ENCODE results near the gene PDZD2.

The PDZD2 gene

GRCh38 chr5:31924005-31924404, 285.1 kb downstream of the PDZD2 start:
- DNase-seq (ENCODE audit: low read depth in 2 of 2) = no peak

GRCh38 chr5:31931874-31932273, 292.9 kb downstream of the PDZD2 start:
- no peak for DNase-seq (ENCODE audit: low read depth in 2 of 2)

- no peak for DNase-seq (ENCODE audit: low read depth in 2 of 2)
Observed at GRCh38 chr5:31934156-31934555, 295.2 kb downstream of the PDZD2 start.

- DNase-seq (ENCODE audit: low read depth in 2 of 2) = no peak
Observed at GRCh38 chr5:31935496-31936369, 296.8 kb downstream of the PDZD2 start.

- DNase-seq (ENCODE audit: low read depth in 2 of 2) = no peak
Observed at GRCh38 chr5:31936683-31937082, 297.8 kb downstream of the PDZD2 start.

- DNase-seq (ENCODE audit: low read depth in 2 of 2) = no peak
Observed at GRCh38 chr5:31937226-31937625, 298.3 kb downstream of the PDZD2 start.

GRCh38 chr5:31937703-31938102, 298.8 kb downstream of the PDZD2 start:
- no peak for DNase-seq (ENCODE audit: low read depth in 2 of 2)

- DNase-seq (ENCODE audit: low read depth in 2 of 2) = no peak
Observed at GRCh38 chr5:31939151-31939550, 300.2 kb downstream of the PDZD2 start.

GRCh38 chr5:31941151-31941755, 302.3 kb downstream of the PDZD2 start:
- no peak for DNase-seq (ENCODE audit: low read depth in 2 of 2)

- no peak for DNase-seq (ENCODE audit: low read depth in 2 of 2)
Observed at GRCh38 chr5:31942546-31942945, 303.6 kb downstream of the PDZD2 start.

- no peak for DNase-seq (ENCODE audit: low read depth in 2 of 2)
Observed at GRCh38 chr5:31944684-31945445, 305.9 kb downstream of the PDZD2 start.

GRCh38 chr5:31948006-31948405, 309.1 kb downstream of the PDZD2 start:
- DNase-seq (ENCODE audit: low read depth in 2 of 2) = no peak

- no peak for DNase-seq (ENCODE audit: low read depth in 2 of 2)
Observed at GRCh38 chr5:31952067-31952466, 313.1 kb downstream of the PDZD2 start.

- DNase-seq (ENCODE audit: low read depth in 2 of 2) = no peak
Observed at GRCh38 chr5:31954091-31954490, 315.2 kb downstream of the PDZD2 start.

- no peak for DNase-seq (ENCODE audit: low read depth in 2 of 2)
Observed at GRCh38 chr5:31957151-31957550, 318.2 kb downstream of the PDZD2 start.

- no peak for DNase-seq (ENCODE audit: low read depth in 2 of 2)
Observed at GRCh38 chr5:31962351-31962751, 323.4 kb downstream of the PDZD2 start.

GRCh38 chr5:31962871-31963307, 324.0 kb downstream of the PDZD2 start:
- no peak for DNase-seq (ENCODE audit: low read depth in 2 of 2)

- no peak for DNase-seq (ENCODE audit: low read depth in 2 of 2)
Observed at GRCh38 chr5:31963358-31964006, 324.6 kb downstream of the PDZD2 start.

GRCh38 chr5:31964007-31964360, 325.1 kb downstream of the PDZD2 start:
- DNase-seq (ENCODE audit: low read depth in 2 of 2) = no peak

GRCh38 chr5:31965227-31965626, 326.3 kb downstream of the PDZD2 start:
- no peak for DNase-seq (ENCODE audit: low read depth in 2 of 2)

GRCh38 chr5:31966936-31967335, 328.0 kb downstream of the PDZD2 start:
- DNase-seq (ENCODE audit: low read depth in 2 of 2) = no peak

- no peak for DNase-seq (ENCODE audit: low read depth in 2 of 2)
Observed at GRCh38 chr5:31967461-31967860, 328.5 kb downstream of the PDZD2 start.

Data from stimulated activated CD8-positive, alpha-beta memory T cell treated with anti-CD3 and anti-CD28 coated beads, Interleukin-7, amount 100 ng/mL, for 4 hours (primary cell).